Stomach (tissue), 9 donors: Measurements from ENCODE around the gene TMPRSS4. TPM values are rescaled to one million over a fixed set of nuclear protein-coding genes. Genes with fewer than 3 reads are reported as not detected.

Experiments used
- DNase-seq, 2 donors: peaks; one replicate each; pipeline versions ENCODE4 v3.0.0 to v3.0.0-alpha.2; 2013 to 2019
- H3K27ac ChIP-seq, 5 donors: fragments of 200-600 bp in 4 of 5; sonication (generic) in 4 of 5; one replicate each; pipeline ENCODE4 v1.5.1; 2013 to 2019; ENCODE audit warnings: mild to moderate bottlenecking in 1 of 5, moderate library complexity in 1 of 5
- H3K27me3 ChIP-seq, 3 donors: fragments of 200-600 bp; sonication (generic); one replicate each; pipeline ENCODE4 v1.5.1; 2017 to 2019; ENCODE audit warnings: mixed run types in 1 of 3
- H3K36me3 ChIP-seq, 4 donors: fragments of 200-600 bp; sonication (generic); 1 replicate in 3 of 4; 2 replicates in 1 of 4; pipeline ENCODE4 v1.5.1; 2016 to 2019
- H3K4me1 ChIP-seq, 4 donors: fragments of 200-600 bp; sonication (generic); one replicate each; pipeline ENCODE4 v1.5.1; 2016 to 2019
- H3K4me3 ChIP-seq, 4 donors: fragments of 200-600 bp; sonication (generic) in 3 of 4; one replicate each; pipeline ENCODE4 v1.5.1; 2016 to 2019; ENCODE audit warnings: mild to moderate bottlenecking in 1 of 4
- H3K9me3 ChIP-seq, 4 donors: fragments of 200-600 bp; sonication (generic); one replicate each; pipeline ENCODE4 v1.5.1; 2016 to 2019
- EP300 ChIP-seq: sonication (generic); formaldehyde crosslinking; IDR thresholded peaks from one replicate; pipeline ENCODE4 v1.6.1; 2017; ENCODE audit warnings: antibody characterized with exemption
- POLR2A ChIP-seq, 4 donors: fragments of 450-650 bp; IDR thresholded peaks; one replicate each; pipeline ENCODE4 v1.6.1; 2016; ENCODE audit warnings: antibody characterized with exemption in 4 of 4, control low read depth in 2 of 4, mild to moderate bottlenecking in 1 of 4, moderate library complexity in 1 of 4
- POLR2AphosphoS5 ChIP-seq, 3 donors: sonication (generic); formaldehyde crosslinking; IDR thresholded peaks; one replicate each; pipeline ENCODE4 v1.6.1; 2016; ENCODE audit warnings: antibody characterized with exemption in 3 of 3
- WGBS, 5 donors: extraction: QIAGEN DNeasy Blood & Tissue Kit in 3 of 5; methylation state at CpG; one replicate each; pipeline versions ENCODE4 v1.1.5 to v1.1.7; 2013 to 2018; 5-methylcytosine and 5-hydroxymethylcytosine counted together
- intact Hi-C: fragments of 100-400 bp; cut with DNase I; formaldehyde crosslinking; loops from one replicate; pipeline ENCODE4 v1.15.1; 2023; ENCODE audit warnings: low total_unique reads
- polyA plus RNA-seq, 3 donors: library from polyadenylated mRNA; stranded (reverse); fragments of 200-250 nt; gene quantifications; one replicate each; pipeline ENCODE4 v1.2.3, GENCODE V29; 2013
- total RNA-seq, 5 donors: library from RNA; depleted of rRNA; stranded (reverse); fragments of >200 nt; gene quantifications; one replicate each; pipeline versions ENCODE4 v1.1.0 to v1.2.3, GENCODE V29; 2014 to 2016
- TF ChIP-seq, protein P1 (sequence below), 7 experiments: fragments of 450-650 bp in 4 of 7; fragments of 200-600 bp in 3 of 7; sonication (generic) in 3 of 7; IDR thresholded peaks; one replicate each; pipeline ENCODE4 v1.5.1; 2016 to 2019; ENCODE audit warnings: antibody characterized with exemption in 7 of 7, control low read depth in 2 of 7, mild to moderate bottlenecking in 1 of 7
- donor health status: healthy with polysubstance abuse.
- donor health status: Bipolar disorder and iron deficiency.
- donor health status: healthy.

The TMPRSS4 gene
- total and polyA plus RNA-seq, 8 donors: 4.7 to 498 (median 18.1) TPM

DNA sequence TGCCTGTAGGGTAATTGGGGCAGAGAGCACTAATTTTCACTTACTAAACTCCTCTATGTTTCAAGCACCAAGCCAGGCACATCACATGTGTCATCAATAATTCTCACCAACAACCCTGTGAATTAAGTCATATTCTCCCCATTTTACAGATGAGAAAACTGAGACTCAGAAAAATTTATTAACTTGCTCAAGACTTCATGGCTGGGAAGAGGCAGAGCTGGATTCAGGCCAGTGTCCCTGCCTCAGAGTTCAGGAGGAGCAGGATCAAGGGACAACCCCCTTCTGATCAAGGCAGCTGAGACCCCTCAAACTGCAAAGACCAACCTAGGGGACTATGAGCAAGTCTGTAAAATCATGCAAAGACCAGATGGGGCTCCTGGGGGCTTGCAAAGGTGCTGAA is 7.8 kb downstream of the TMPRSS4 start:
- H3K4me3 ChIP-seq: no peak overlapping the region
- H3K4me1 ChIP-seq: peaks cover 0 to 14% (median 5%) of the 10 kb centered on the region in 4 donors
- no peak overlapping the region for H3K27ac ChIP-seq
- H3K27me3 ChIP-seq: peaks cover 0 to 9% (median 0%) of the 10 kb centered on the region in 3 donors
- H3K36me3 ChIP-seq: no peaks in the 10 kb centered on the region
- H3K9me3 ChIP-seq: peaks cover 0 to 20% (median 10%) of the 10 kb centered on the region in 4 donors
- intact Hi-C loops: no loop called here
- TF ChIP-seq, protein P1, sequence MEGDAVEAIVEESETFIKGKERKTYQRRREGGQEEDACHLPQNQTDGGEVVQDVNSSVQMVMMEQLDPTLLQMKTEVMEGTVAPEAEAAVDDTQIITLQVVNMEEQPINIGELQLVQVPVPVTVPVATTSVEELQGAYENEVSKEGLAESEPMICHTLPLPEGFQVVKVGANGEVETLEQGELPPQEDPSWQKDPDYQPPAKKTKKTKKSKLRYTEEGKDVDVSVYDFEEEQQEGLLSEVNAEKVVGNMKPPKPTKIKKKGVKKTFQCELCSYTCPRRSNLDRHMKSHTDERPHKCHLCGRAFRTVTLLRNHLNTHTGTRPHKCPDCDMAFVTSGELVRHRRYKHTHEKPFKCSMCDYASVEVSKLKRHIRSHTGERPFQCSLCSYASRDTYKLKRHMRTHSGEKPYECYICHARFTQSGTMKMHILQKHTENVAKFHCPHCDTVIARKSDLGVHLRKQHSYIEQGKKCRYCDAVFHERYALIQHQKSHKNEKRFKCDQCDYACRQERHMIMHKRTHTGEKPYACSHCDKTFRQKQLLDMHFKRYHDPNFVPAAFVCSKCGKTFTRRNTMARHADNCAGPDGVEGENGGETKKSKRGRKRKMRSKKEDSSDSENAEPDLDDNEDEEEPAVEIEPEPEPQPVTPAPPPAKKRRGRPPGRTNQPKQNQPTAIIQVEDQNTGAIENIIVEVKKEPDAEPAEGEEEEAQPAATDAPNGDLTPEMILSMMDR (IDR thresholded peaks at IDR 0.05): no peak
- no peak for TF ChIP-seq POLR2A (IDR thresholded peaks at IDR 0.05)
- TF ChIP-seq EP300: no peak
- no peak for TF ChIP-seq POLR2AphosphoS5 (IDR thresholded peaks at IDR 0.05)
- DNase-seq: no peak

DNA sequence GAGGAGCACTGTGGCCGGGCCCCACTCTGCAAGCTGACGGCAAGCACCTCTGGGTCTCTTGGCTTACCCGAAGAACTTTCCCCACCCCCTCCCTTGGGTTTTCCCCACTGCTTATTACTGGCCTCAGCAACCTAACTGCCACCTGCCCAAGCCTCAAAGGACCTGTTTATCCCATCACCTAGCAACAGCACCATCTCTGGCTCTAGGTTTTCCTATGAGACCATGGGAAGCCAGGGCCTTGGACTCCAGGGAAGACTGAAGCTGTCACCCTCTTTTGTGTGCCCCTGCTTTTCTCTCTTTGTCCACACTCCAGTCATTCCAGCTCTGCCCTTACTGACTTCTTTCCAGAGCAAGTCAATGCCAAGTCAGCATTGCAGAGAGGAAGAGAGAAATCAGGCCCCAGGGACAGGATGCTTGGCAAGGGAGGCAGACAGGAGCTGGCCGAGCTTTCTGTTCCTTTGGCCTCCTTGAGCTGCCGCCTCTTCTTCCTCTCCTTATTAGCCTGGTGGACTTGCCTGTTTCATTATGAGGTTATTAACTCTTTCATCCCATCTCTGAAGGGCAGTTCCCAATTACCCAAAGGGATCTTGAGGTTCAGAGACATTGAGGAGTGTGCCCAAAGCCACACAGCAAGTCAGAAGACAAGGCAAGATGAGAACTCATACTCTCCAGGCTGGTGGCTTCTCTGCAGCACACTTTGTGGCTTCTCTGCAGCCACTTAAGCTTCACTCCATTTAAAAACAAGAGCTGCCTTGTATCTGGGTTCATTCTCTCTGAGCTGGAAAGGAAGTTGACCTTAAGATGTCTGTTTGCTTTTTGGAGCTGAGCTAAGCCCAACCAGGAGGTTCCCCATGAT is 10.3 kb downstream of the TMPRSS4 start, which contains the start of gene SMIM35:
SMIM35 (minus strand) TSS at position 51 of the 856 bp plus-strand sequence. CDS start 206 bp downstream, outside the sequence.
- no peak for DNase-seq
- no peaks in the 10 kb centered on the region for H3K27me3 ChIP-seq
- H3K9me3 ChIP-seq: peaks cover 0 to 20% (median 10%) of the 10 kb centered on the region in 4 donors
- H3K4me1 ChIP-seq: peaks cover 0 to 14% (median 5%) of the 10 kb centered on the region in 4 donors
- H3K27ac ChIP-seq: no peak within 1 kb of the TSS
- intact Hi-C loops: no loop called here
- 65 to 90% (median 78%) methylated on average over 5 of the region's 5 CpGs for WGBS, 5 donors
- H3K36me3 ChIP-seq: no peaks in the 10 kb centered on the region
- TF ChIP-seq EP300 (no peak), POLR2A (IDR thresholded peaks at IDR 0.05) (no peak)
- TF ChIP-seq, protein P1 (IDR thresholded peaks at IDR 0.05): no peak
- no peak within 1 kb of the TSS for H3K4me3 ChIP-seq

DNA sequence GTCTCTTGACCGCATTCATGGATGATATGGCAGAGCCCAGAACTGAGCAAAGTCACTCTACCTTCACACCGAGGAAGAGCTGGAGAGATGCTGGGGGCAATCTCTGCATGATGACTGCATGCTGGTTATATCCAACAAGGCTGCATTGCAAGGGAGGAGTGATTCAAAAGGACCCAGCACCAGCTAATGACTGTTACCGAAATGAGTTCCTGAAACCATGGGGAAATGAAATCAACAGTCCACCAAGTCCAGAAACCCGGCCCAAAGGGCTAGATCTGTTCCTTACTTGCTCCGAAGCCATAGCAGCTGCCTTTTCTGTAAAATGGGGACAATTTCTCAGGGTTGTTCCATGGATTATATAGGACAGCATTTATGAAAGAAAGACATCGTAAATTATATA is 11.1 kb downstream of the TMPRSS4 start:
- intact Hi-C loops: no loop called here
- H3K27ac ChIP-seq: peak overlapping the region in 1 of 5 donors; percentile 48
- H3K4me1 ChIP-seq: peaks cover 0 to 16% (median 5%) of the 10 kb centered on the region in 4 donors
- peaks cover 0 to 20% (median 10%) of the 10 kb centered on the region in 4 donors for H3K9me3 ChIP-seq
- H3K27me3 ChIP-seq: no peaks in the 10 kb centered on the region
- TF ChIP-seq EP300 (no peak), POLR2AphosphoS5 (IDR thresholded peaks at IDR 0.05) (no peak), POLR2A (IDR thresholded peaks at IDR 0.05) (no peak)
- TF ChIP-seq, protein P1 (IDR thresholded peaks at IDR 0.05): no peak
- H3K36me3 ChIP-seq: no peaks in the 10 kb centered on the region
- no peak for DNase-seq
- no peak overlapping the region for H3K4me3 ChIP-seq
- 89 to 97% (median 92%) methylated on average over 6 of the region's 6 CpGs for WGBS, 5 donors

DNA sequence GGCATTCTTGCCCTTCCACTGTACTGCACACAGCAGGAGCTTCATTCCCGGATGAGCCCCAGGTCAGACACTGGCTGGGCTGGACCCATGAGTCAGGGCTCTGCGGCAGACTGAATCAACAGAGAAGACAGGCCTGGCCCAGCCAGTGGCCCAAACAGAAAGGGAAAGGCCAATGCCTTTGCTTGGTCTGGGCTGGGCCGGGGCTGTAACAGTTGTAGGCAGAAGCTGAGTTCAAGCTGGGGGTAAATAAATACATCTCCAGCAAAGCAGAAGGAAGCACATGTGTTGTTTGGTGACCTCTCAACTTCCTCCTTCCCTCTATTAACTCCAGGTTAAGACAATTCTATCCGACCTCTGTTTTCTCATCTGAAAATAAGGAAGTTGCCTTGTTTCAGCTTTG is 11.7 kb downstream of the TMPRSS4 start:
- Histone ChIP-seq H3K4me3 (no peak overlapping the region), H3K36me3 (no peaks in the 10 kb centered on the region), H3K27me3 (no peaks in the 10 kb centered on the region), H3K9me3 (peaks cover 0 to 20% (median 10%) of the 10 kb centered on the region in 4 donors), H3K27ac (peak overlapping the region in 1 of 5 donors; percentile 48), H3K4me1 (peaks cover 0 to 13% (median 5%) of the 10 kb centered on the region in 4 donors)
- WGBS, 5 donors: 50 to 70% (median 57%) methylated on average over 4 of the region's 4 CpGs
- intact Hi-C loops: no loop called here
- peak; percentile 56 to 79 for DNase-seq
- TF ChIP-seq POLR2A (IDR thresholded peaks at IDR 0.05): no peak
- TF ChIP-seq, protein P1 (IDR thresholded peaks at IDR 0.05): no peak
- TF ChIP-seq POLR2AphosphoS5 (IDR thresholded peaks at IDR 0.05): no peak
- TF ChIP-seq EP300: no peak
